ACC112 (cell line): ENCODE measurements around the gene DCAF12L2.

Experiments used
- H2AFZ ChIP-seq: fragments of 200-600 bp; sonication (generic); one replicate; pipeline ENCODE4 v1.6.0; 2017; ENCODE audit warnings: antibody characterized with exemption, low read length; ENCODE audit not compliant: unreplicated experiment
- H3K27ac ChIP-seq: fragments of 200-600 bp; sonication (generic); 2 replicates; pipeline ENCODE4 v1.5.1; 2014; ENCODE audit warnings: low read depth, mild to moderate bottlenecking, antibody characterized with exemption, low read length, moderate library complexity
- H3K27me3 ChIP-seq: fragments of 200-600 bp; sonication (generic); 2 replicates; pipeline ENCODE4 v1.6.1; 2014; ENCODE audit warnings: mild to moderate bottlenecking, antibody characterized with exemption, low read length, moderate library complexity, mixed read lengths; ENCODE audit not compliant: insufficient read depth
- H3K36me3 ChIP-seq: fragments of 200-600 bp; sonication (generic); 2 replicates; pipeline ENCODE4 v1.6.1; 2016; ENCODE audit warnings: mild to moderate bottlenecking, antibody characterized with exemption, low read length, moderate library complexity, mixed read lengths; ENCODE audit not compliant: insufficient read depth
- H3K4me1 ChIP-seq: fragments of 200-600 bp; sonication (generic); one replicate; pipeline ENCODE4 v1.6.1; 2016; ENCODE audit warnings: low read length, mixed read lengths; ENCODE audit not compliant: insufficient read depth, unreplicated experiment, control insufficient read depth
- H3K4me3 ChIP-seq: fragments of 200-600 bp; sonication (generic); 2 replicates; pipeline ENCODE4 v1.5.1; 2014; ENCODE audit warnings: mild to moderate bottlenecking, low read depth, low read length
- H3K79me2 ChIP-seq: fragments of 200-600 bp; sonication (generic); one replicate; pipeline ENCODE4 v1.6.0; 2016; ENCODE audit warnings: low read length; ENCODE audit not compliant: control insufficient read depth, unreplicated experiment, insufficient read depth

Gene DCAF12L2

GRCh38 chrX:126124721-126125120, 41.4 kb downstream of the DCAF12L2 start:
- H3K27me3 ChIP-seq, result no peaks in the 10 kb centered on the region
- H3K36me3 ChIP-seq, result no peaks in the 10 kb centered on the region
- H3K4me1 ChIP-seq, result no peaks in the 10 kb centered on the region
- no peaks in the 10 kb centered on the region for H3K79me2 ChIP-seq
- H3K4me3 ChIP-seq, result no peak overlapping the region
- H3K27ac ChIP-seq, result no peak overlapping the region
- no peak overlapping the region for H2AFZ ChIP-seq
